ENCODE measurements around the gene GPRIN1.
A peak's percentile ranks its signal among the peaks of the same experiment; 100 is the strongest.

GPRIN1 gene

GRCh38 chr5:176642675-176643490 lies 32.9 kb upstream of the GPRIN1 start:
- DNase-seq: no peak

GRCh38 chr5:176640616-176641015 lies 30.7 kb upstream of the GPRIN1 start:
- no peak for DNase-seq

GRCh38 chr5:176639981-176640380 lies 30.0 kb upstream of the GPRIN1 start:
- no peak for DNase-seq

GRCh38 chr5:176639208-176639607 lies 29.3 kb upstream of the GPRIN1 start:
- no peak for DNase-seq

- DNase-seq: no peak
Observed at GRCh38 chr5:176638437-176638836, 28.5 kb upstream of the GPRIN1 start.

- DNase-seq: no peak
Observed at GRCh38 chr5:176637556-176637955, 27.6 kb upstream of the GPRIN1 start.

GRCh38 chr5:176636426-176636825 lies 26.5 kb upstream of the GPRIN1 start:
- no peak for DNase-seq

GRCh38 chr5:176633598-176633997 lies 23.6 kb upstream of the GPRIN1 start:
- no peak for DNase-seq

- no peak for DNase-seq
Observed at GRCh38 chr5:176632745-176633144, 22.8 kb upstream of the GPRIN1 start.

GRCh38 chr5:176631383-176632200 lies 21.6 kb upstream of the GPRIN1 start:
- DNase-seq: no peak

- DNase-seq: no peak
Observed at GRCh38 chr5:176630681-176631222, 20.8 kb upstream of the GPRIN1 start.

- peak; percentile 24 to 40 for DNase-seq
Observed at GRCh38 chr5:176629853-176630680, 20.1 kb upstream of the GPRIN1 start, which contains the start of the genes EIF4E1B and SNCB. TSS of gene EIF4E1B (plus strand) at chr5:176630675. CDS start at chr5:176642788, 12,113 bp downstream. TSS of gene SNCB (minus strand) at chr5:176630534. CDS start at chr5:176629654, 880 bp downstream.

- DNase-seq: no peak
Observed at GRCh38 chr5:176629317-176629852, 19.4 kb upstream of the GPRIN1 start.

GRCh38 chr5:176628406-176629228 lies 18.7 kb upstream of the GPRIN1 start:
- no peak for DNase-seq

GRCh38 chr5:176627582-176627981 lies 17.6 kb upstream of the GPRIN1 start:
- DNase-seq: no peak

- no peak for DNase-seq
Observed at GRCh38 chr5:176626876-176627236, 16.9 kb upstream of the GPRIN1 start.

- DNase-seq: no peak
Observed at GRCh38 chr5:176625966-176626875, 16.3 kb upstream of the GPRIN1 start.

- DNase-seq: no peak
Observed at GRCh38 chr5:176625512-176625911, 15.6 kb upstream of the GPRIN1 start.

- DNase-seq: no peak
Observed at GRCh38 chr5:176624938-176625337, 15.0 kb upstream of the GPRIN1 start.

- DNase-seq: no peak
Observed at GRCh38 chr5:176624142-176624541, 14.2 kb upstream of the GPRIN1 start.
